HG03159 (cell line): Measurements from ENCODE around the gene CIPC.

ENCODE experiments used
- ATAC-seq: cut with Tn5 transposase; IDR thresholded peaks from one replicate; pipeline ENCODE4 v1.9.1; 2021; ENCODE audit warnings: mild to moderate bottlenecking, moderate library complexity; ENCODE audit not compliant: unreplicated experiment

Gene CIPC, protein sequence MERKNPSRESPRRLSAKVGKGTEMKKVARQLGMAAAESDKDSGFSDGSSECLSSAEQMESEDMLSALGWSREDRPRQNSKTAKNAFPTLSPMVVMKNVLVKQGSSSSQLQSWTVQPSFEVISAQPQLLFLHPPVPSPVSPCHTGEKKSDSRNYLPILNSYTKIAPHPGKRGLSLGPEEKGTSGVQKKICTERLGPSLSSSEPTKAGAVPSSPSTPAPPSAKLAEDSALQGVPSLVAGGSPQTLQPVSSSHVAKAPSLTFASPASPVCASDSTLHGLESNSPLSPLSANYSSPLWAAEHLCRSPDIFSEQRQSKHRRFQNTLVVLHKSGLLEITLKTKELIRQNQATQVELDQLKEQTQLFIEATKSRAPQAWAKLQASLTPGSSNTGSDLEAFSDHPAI

GRCh38 chr14:77097700-77098528 lies at the start of gene CIPC:
Gene CIPC (plus strand): TSS chr14:77098258. CDS start chr14:77105709, 7,451 bp downstream.
- peak; percentile 87 for ATAC-seq

- no peak for ATAC-seq
Observed at GRCh38 chr14:77051116-77051515, 46.9 kb upstream of the CIPC start.

- no peak for ATAC-seq
Observed at GRCh38 chr14:77052281-77053044, 45.6 kb upstream of the CIPC start.

DNA sequence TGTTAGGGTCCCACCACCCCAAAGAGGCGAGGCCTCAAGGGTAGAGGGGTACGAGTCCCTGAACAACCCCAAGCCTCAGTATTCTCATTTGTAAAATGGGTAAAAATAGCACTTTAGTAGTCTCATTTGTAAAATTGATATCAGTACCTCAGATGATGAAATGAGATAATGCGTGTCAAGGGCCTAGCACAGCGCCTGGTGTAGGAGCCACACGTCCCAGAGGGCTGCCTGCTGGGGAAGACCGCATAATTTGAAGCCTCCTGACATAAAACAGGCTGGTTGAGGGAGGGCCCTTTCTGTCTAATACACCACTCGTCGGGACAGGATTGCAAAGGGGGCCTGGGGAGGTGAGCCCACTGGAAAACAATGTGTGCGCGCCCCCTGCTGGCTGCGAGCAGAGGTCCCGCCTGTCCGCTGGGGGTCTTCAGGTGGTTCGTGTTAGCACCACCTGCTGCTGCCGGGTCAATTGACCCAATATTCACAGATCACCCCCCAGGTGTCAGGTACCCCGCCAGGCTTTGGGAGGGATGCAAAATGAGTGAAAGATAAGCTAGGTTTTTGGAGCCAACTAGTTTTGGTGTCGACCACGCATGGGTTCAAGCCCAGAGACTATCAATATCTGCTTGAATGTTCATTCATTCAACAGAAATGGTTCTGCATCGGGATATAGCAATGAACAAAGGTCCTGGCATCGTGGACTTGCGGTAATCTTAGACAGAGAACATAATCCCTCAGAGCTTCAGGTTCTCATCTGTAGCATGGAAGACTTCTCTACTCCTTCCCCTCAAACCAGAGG lies 44.8 kb upstream of the CIPC start:
- ATAC-seq: peak; percentile 65

DNA sequence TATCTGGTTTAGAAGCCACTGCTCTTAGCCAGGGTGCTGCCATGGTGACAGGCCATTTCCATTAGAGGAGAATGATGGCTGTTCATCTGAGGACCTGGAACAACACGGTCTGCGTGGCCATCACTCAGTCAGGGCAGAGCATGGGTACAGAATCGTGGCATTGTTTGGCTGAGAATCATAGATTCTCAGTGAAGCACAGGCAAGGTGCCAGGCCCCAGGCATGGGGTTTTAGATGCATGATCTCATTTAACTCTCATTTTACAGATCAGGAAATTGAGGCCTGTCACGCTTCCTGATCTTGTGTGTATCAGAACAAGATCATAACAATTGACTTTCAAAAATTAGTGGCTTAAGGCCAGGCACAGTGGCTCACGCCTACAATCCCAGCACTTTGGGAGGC lies 42.8 kb upstream of the CIPC start:
- ATAC-seq: no peak

GRCh38 chr14:77055981-77056380 lies 42.1 kb upstream of the CIPC start:
- ATAC-seq: no peak

GRCh38 chr14:77058117-77058516 lies 39.9 kb upstream of the CIPC start:
- no peak for ATAC-seq

- no peak for ATAC-seq
Observed at GRCh38 chr14:77058785-77059184, 39.3 kb upstream of the CIPC start.

DNA sequence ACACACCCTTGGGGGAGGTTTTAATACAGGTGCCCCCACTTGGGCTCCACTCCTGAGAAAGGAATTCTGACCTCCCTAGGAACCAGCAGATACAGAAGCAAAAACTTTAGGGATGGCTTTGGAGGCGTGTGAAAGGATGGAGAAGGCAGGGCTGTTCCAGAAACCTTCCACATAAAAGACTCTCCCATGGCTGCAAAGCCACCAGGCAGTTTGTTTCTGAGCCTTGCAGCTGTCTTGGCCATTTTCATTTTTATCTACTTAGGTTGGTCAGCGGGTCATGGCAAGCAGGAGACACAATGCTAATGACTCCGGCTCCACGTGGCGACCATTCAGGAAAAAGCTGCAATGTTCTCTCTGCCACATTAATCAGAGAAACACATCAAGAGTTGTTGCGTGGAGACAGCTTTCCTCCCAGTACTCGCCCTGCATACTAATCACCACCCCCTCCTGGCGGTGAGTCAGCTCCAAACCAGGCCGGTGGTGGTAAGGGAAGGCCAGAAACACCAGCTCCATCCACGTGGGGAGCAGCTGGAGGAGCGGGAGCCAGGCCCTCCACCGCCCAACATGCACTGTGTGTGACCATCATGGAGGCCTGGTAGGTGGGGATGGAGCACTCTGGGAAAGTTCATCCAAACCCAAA lies 38.7 kb upstream of the CIPC start:
- no peak for ATAC-seq

- no peak for ATAC-seq
Observed at GRCh38 chr14:77061630-77062257, 36.3 kb upstream of the CIPC start.

- no peak for ATAC-seq
Observed at GRCh38 chr14:77062261-77062660, 35.8 kb upstream of the CIPC start.

GRCh38 chr14:77063571-77064171 lies 34.4 kb upstream of the CIPC start:
- no peak for ATAC-seq

- no peak for ATAC-seq
Observed at GRCh38 chr14:77064521-77065178, 33.4 kb upstream of the CIPC start.

DNA sequence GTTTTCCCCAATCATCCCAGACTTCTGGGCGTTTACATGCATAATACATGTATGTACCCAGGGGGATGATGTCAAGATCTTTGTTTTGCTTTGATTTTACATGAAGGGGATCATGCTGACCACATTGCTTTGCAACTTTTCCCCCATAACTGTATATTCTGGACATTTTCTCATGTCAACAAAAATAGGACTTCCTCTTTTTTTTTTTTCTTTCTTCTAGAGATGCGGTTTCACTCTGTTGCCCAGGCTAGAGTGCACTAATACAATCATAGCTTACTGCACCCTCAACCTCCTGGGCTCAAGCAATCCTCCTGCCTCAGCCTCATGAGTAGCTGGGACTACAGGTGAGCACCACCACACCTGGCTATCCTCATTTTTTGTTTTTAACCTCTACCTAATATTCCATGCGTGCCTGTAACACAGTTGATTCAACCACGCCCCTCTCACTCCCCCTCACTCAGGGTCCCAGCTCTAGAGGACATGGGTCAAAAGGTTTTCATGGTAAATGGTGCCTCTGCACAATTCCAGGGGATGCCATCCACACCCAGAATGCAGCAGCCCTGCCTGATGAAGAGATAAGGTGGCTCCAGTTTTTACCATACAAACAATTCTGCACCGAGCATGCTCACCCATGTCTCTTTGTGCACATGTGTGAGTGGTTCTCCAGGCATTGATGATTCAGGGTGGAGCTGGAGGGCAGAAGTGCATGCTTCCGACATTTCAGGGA lies 32.0 kb upstream of the CIPC start:
- ATAC-seq: no peak

- ATAC-seq: no peak
Observed at GRCh38 chr14:77066578-77067172, 31.4 kb upstream of the CIPC start.

GRCh38 chr14:77067632-77068516 lies 30.2 kb upstream of the CIPC start:
- no peak for ATAC-seq
